ENCODE results near the gene DNAAF8.

GRCh38 chr16:4733747-4734062 lies 632 bp upstream of the DNAAF8 start:
- TF ChIP-seq FOS (IDR thresholded peaks at IDR 0.05; ENCODE audit: low read depth, low read length) (no peak), POLR2A (IDR thresholded peaks at IDR 0.05; ENCODE audit: low read depth, low read length) (no peak), CTCF (conservative IDR thresholded peaks at IDR 0.05; ENCODE audit: low read depth, low read length) (no peak), RAD21 (IDR thresholded peaks at IDR 0.05; ENCODE audit: low read length) (no peak), SMC3 (IDR thresholded peaks at IDR 0.05; ENCODE audit: low read depth, low read length) (no peak), RCOR1 (IDR thresholded peaks at IDR 0.05; ENCODE audit: insufficient replicate concordance, low read length) (no peak), BHLHE40 (IDR thresholded peaks at IDR 0.05; ENCODE audit: low read depth, low read length) (no peak)

Measured in IMR-90 (cell line).